GM19468 (cell line): Measurements from ENCODE around the gene METTL14.

Source experiments
- ATAC-seq: cut with Tn5 transposase; IDR thresholded peaks from one replicate; pipeline ENCODE4 v1.9.1; 2021; ENCODE audit warnings: mild to moderate bottlenecking, moderate library complexity, moderate number of reproducible peaks; ENCODE audit not compliant: unreplicated experiment; ENCODE audit errors: extremely low read depth

METTL14 gene

GRCh38 chr4:118732591-118733330 is 47.6 kb downstream of the METTL14 start:
- ATAC-seq = no peak

GRCh38 chr4:118734491-118735205 is 49.5 kb downstream of the METTL14 start:
- no peak for ATAC-seq

- no peak for ATAC-seq
These were observed 51.7 kb downstream of the METTL14 start for GRCh38 chr4:118736900-118737299.

GRCh38 chr4:118738090-118738489 is 52.9 kb downstream of the METTL14 start:
- ATAC-seq = no peak

GRCh38 chr4:118739022-118739713 is 54.0 kb downstream of the METTL14 start:
- ATAC-seq = no peak

- ATAC-seq = no peak
These were observed 55.7 kb downstream of the METTL14 start for GRCh38 chr4:118740869-118741268.

GRCh38 chr4:118741301-118741855 is 56.2 kb downstream of the METTL14 start:
- ATAC-seq = no peak

- no peak for ATAC-seq
These were observed 56.9 kb downstream of the METTL14 start for GRCh38 chr4:118742050-118742449.

- ATAC-seq = no peak
These were observed 58.7 kb downstream of the METTL14 start for GRCh38 chr4:118743867-118744266.

- no peak for ATAC-seq
These were observed 60.2 kb downstream of the METTL14 start for GRCh38 chr4:118745357-118745756.

GRCh38 chr4:118746251-118746919 is 61.2 kb downstream of the METTL14 start:
- no peak for ATAC-seq

- no peak for ATAC-seq
These were observed 64.3 kb downstream of the METTL14 start for GRCh38 chr4:118749347-118749988.

GRCh38 chr4:118751629-118752323 is 66.6 kb downstream of the METTL14 start:
- ATAC-seq = no peak

- ATAC-seq = no peak
These were observed 67.4 kb downstream of the METTL14 start for GRCh38 chr4:118752551-118752950.

- ATAC-seq = no peak
These were observed 67.9 kb downstream of the METTL14 start for GRCh38 chr4:118753096-118753495.

- no peak for ATAC-seq
These were observed 68.5 kb downstream of the METTL14 start for GRCh38 chr4:118753685-118754084.

GRCh38 chr4:118754890-118755289 is 69.7 kb downstream of the METTL14 start:
- ATAC-seq = no peak

- ATAC-seq = no peak
These were observed 70.4 kb downstream of the METTL14 start for GRCh38 chr4:118755438-118756226.
